ENCODE measurements around the gene GABRG3.

GABRG3 gene

GRCh38 chr15:27084844-27085243 lies 113.9 kb downstream of the GABRG3 start:
- H3K4me1 ChIP-seq (ENCODE audit: control insufficient read depth, insufficient read depth, low read length): peaks cover 7% of the 10 kb centered on the region
- no peaks in the 10 kb centered on the region for H3K36me3 ChIP-seq (ENCODE audit: control insufficient read depth, insufficient read depth, low read length)
- H3K9ac ChIP-seq (ENCODE audit: low read depth, low read length): no peak overlapping the region
- no peaks in the 10 kb centered on the region for H3K27me3 ChIP-seq (ENCODE audit: control insufficient read depth, insufficient read depth, low read length)
- no peak overlapping the region for H3K27ac ChIP-seq (ENCODE audit: low read depth, low read length)
- H3K9me3 ChIP-seq (ENCODE audit: control insufficient read depth, insufficient read depth, low read length): no peaks in the 10 kb centered on the region
- no peak overlapping the region for H3K4me3 ChIP-seq (ENCODE audit: low read depth, low read length)

- H3K4me3 ChIP-seq (ENCODE audit: low read depth, low read length): no peak overlapping the region
- no peaks in the 10 kb centered on the region for H3K36me3 ChIP-seq (ENCODE audit: control insufficient read depth, insufficient read depth, low read length)
- H3K9ac ChIP-seq (ENCODE audit: low read depth, low read length): no peak overlapping the region
- no peak overlapping the region for H3K27ac ChIP-seq (ENCODE audit: low read depth, low read length)
- no peaks in the 10 kb centered on the region for H3K27me3 ChIP-seq (ENCODE audit: control insufficient read depth, insufficient read depth, low read length)
- H3K9me3 ChIP-seq (ENCODE audit: control insufficient read depth, insufficient read depth, low read length): no peaks in the 10 kb centered on the region
- peaks cover 7% of the 10 kb centered on the region for H3K4me1 ChIP-seq (ENCODE audit: control insufficient read depth, insufficient read depth, low read length)
Measured at GRCh38 chr15:27086149-27086548, 115.2 kb downstream of the GABRG3 start.

- no peaks in the 10 kb centered on the region for H3K36me3 ChIP-seq (ENCODE audit: control insufficient read depth, insufficient read depth, low read length)
- H3K9ac ChIP-seq (ENCODE audit: low read depth, low read length): no peak overlapping the region
- H3K4me3 ChIP-seq (ENCODE audit: low read depth, low read length): no peak overlapping the region
- H3K9me3 ChIP-seq (ENCODE audit: control insufficient read depth, insufficient read depth, low read length): no peaks in the 10 kb centered on the region
- no peak overlapping the region for H3K27ac ChIP-seq (ENCODE audit: low read depth, low read length)
- no peaks in the 10 kb centered on the region for H3K27me3 ChIP-seq (ENCODE audit: control insufficient read depth, insufficient read depth, low read length)
- H3K4me1 ChIP-seq (ENCODE audit: control insufficient read depth, insufficient read depth, low read length): peaks cover 7% of the 10 kb centered on the region
Measured at GRCh38 chr15:27086805-27087204, 115.8 kb downstream of the GABRG3 start.

GRCh38 chr15:27087651-27088583 lies 116.9 kb downstream of the GABRG3 start:
- H3K4me1 ChIP-seq (ENCODE audit: control insufficient read depth, insufficient read depth, low read length): peaks cover 7% of the 10 kb centered on the region
- no peaks in the 10 kb centered on the region for H3K9me3 ChIP-seq (ENCODE audit: control insufficient read depth, insufficient read depth, low read length)
- no peaks in the 10 kb centered on the region for H3K36me3 ChIP-seq (ENCODE audit: control insufficient read depth, insufficient read depth, low read length)
- H3K27ac ChIP-seq (ENCODE audit: low read depth, low read length): no peak overlapping the region
- no peak overlapping the region for H3K9ac ChIP-seq (ENCODE audit: low read depth, low read length)
- H3K27me3 ChIP-seq (ENCODE audit: control insufficient read depth, insufficient read depth, low read length): no peaks in the 10 kb centered on the region
- no peak overlapping the region for H3K4me3 ChIP-seq (ENCODE audit: low read depth, low read length)

GRCh38 chr15:27088584-27089232 lies 117.7 kb downstream of the GABRG3 start:
- no peaks in the 10 kb centered on the region for H3K27me3 ChIP-seq (ENCODE audit: control insufficient read depth, insufficient read depth, low read length)
- no peak overlapping the region for H3K9ac ChIP-seq (ENCODE audit: low read depth, low read length)
- H3K4me3 ChIP-seq (ENCODE audit: low read depth, low read length): no peak overlapping the region
- no peak overlapping the region for H3K27ac ChIP-seq (ENCODE audit: low read depth, low read length)
- H3K36me3 ChIP-seq (ENCODE audit: control insufficient read depth, insufficient read depth, low read length): no peaks in the 10 kb centered on the region
- H3K4me1 ChIP-seq (ENCODE audit: control insufficient read depth, insufficient read depth, low read length): peaks cover 7% of the 10 kb centered on the region
- no peaks in the 10 kb centered on the region for H3K9me3 ChIP-seq (ENCODE audit: control insufficient read depth, insufficient read depth, low read length)

GRCh38 chr15:27089233-27089586 lies 118.2 kb downstream of the GABRG3 start:
- H3K9me3 ChIP-seq (ENCODE audit: control insufficient read depth, insufficient read depth, low read length): no peaks in the 10 kb centered on the region
- H3K9ac ChIP-seq (ENCODE audit: low read depth, low read length): no peak overlapping the region
- H3K4me1 ChIP-seq (ENCODE audit: control insufficient read depth, insufficient read depth, low read length): peaks cover 7% of the 10 kb centered on the region
- no peak overlapping the region for H3K4me3 ChIP-seq (ENCODE audit: low read depth, low read length)
- H3K27me3 ChIP-seq (ENCODE audit: control insufficient read depth, insufficient read depth, low read length): no peaks in the 10 kb centered on the region
- H3K36me3 ChIP-seq (ENCODE audit: control insufficient read depth, insufficient read depth, low read length): no peaks in the 10 kb centered on the region
- no peak overlapping the region for H3K27ac ChIP-seq (ENCODE audit: low read depth, low read length)

GRCh38 chr15:27089676-27090075 lies 118.7 kb downstream of the GABRG3 start:
- H3K27ac ChIP-seq (ENCODE audit: low read depth, low read length): no peak overlapping the region
- H3K4me1 ChIP-seq (ENCODE audit: control insufficient read depth, insufficient read depth, low read length): peaks cover 7% of the 10 kb centered on the region
- H3K4me3 ChIP-seq (ENCODE audit: low read depth, low read length): no peak overlapping the region
- no peaks in the 10 kb centered on the region for H3K9me3 ChIP-seq (ENCODE audit: control insufficient read depth, insufficient read depth, low read length)
- H3K36me3 ChIP-seq (ENCODE audit: control insufficient read depth, insufficient read depth, low read length): no peaks in the 10 kb centered on the region
- no peak overlapping the region for H3K9ac ChIP-seq (ENCODE audit: low read depth, low read length)
- H3K27me3 ChIP-seq (ENCODE audit: control insufficient read depth, insufficient read depth, low read length): no peaks in the 10 kb centered on the region

GRCh38 chr15:27091270-27091940 lies 120.4 kb downstream of the GABRG3 start:
- H3K27me3 ChIP-seq (ENCODE audit: control insufficient read depth, insufficient read depth, low read length): no peaks in the 10 kb centered on the region
- H3K36me3 ChIP-seq (ENCODE audit: control insufficient read depth, insufficient read depth, low read length): no peaks in the 10 kb centered on the region
- no peak overlapping the region for H3K27ac ChIP-seq (ENCODE audit: low read depth, low read length)
- peaks cover 2% of the 10 kb centered on the region; the same call in 1 of the 2 replicates for H3K4me1 ChIP-seq (ENCODE audit: control insufficient read depth, insufficient read depth, low read length)
- no peaks in the 10 kb centered on the region for H3K9me3 ChIP-seq (ENCODE audit: control insufficient read depth, insufficient read depth, low read length)
- no peak overlapping the region for H3K9ac ChIP-seq (ENCODE audit: low read depth, low read length)
- H3K4me3 ChIP-seq (ENCODE audit: low read depth, low read length): no peak overlapping the region

- Histone ChIP-seq H3K27me3 (ENCODE audit: control insufficient read depth, insufficient read depth, low read length) (no peaks in the 10 kb centered on the region), H3K36me3 (ENCODE audit: control insufficient read depth, insufficient read depth, low read length) (no peaks in the 10 kb centered on the region), H3K4me1 (ENCODE audit: control insufficient read depth, insufficient read depth, low read length) (no peaks in the 10 kb centered on the region), H3K9ac (ENCODE audit: low read depth, low read length) (no peak overlapping the region), H3K4me3 (ENCODE audit: low read depth, low read length) (no peak overlapping the region), H3K9me3 (ENCODE audit: control insufficient read depth, insufficient read depth, low read length) (no peaks in the 10 kb centered on the region), H3K27ac (ENCODE audit: low read depth, low read length) (no peak overlapping the region)
Measured at GRCh38 chr15:27092390-27092789, 121.4 kb downstream of the GABRG3 start.

- Histone ChIP-seq H3K4me1 (ENCODE audit: control insufficient read depth, insufficient read depth, low read length) (no peaks in the 10 kb centered on the region), H3K9me3 (ENCODE audit: control insufficient read depth, insufficient read depth, low read length) (no peaks in the 10 kb centered on the region), H3K36me3 (ENCODE audit: control insufficient read depth, insufficient read depth, low read length) (no peaks in the 10 kb centered on the region), H3K9ac (ENCODE audit: low read depth, low read length) (no peak overlapping the region), H3K4me3 (ENCODE audit: low read depth, low read length) (no peak overlapping the region), H3K27me3 (ENCODE audit: control insufficient read depth, insufficient read depth, low read length) (no peaks in the 10 kb centered on the region), H3K27ac (ENCODE audit: low read depth, low read length) (no peak overlapping the region)
Measured at GRCh38 chr15:27094235-27094634, 123.3 kb downstream of the GABRG3 start.

Measured in HUES48 (cell line).